IMR-90 (cell line): ENCODE results near the gene SLC39A6.

Experiments used
- CTCF ChIP-seq: conservative IDR thresholded peaks from 2 replicates; pipeline ENCODE4 v1.5.1; 2012; ENCODE audit warnings: mild to moderate bottlenecking, low read depth, low read length, improper control_type of control experiment
- POLR2A ChIP-seq: IDR thresholded peaks from 2 replicates; pipeline ENCODE4 v1.6.1; 2012; ENCODE audit warnings: mild to moderate bottlenecking, low read depth, low read length
- SMC3 ChIP-seq: fragments of 150-350 bp; IDR thresholded peaks from 2 replicates; pipeline ENCODE4 v1.6.1; 2016; ENCODE audit warnings: low read depth, mild to moderate bottlenecking, antibody characterized with exemption, low read length, moderate library complexity

DNA sequence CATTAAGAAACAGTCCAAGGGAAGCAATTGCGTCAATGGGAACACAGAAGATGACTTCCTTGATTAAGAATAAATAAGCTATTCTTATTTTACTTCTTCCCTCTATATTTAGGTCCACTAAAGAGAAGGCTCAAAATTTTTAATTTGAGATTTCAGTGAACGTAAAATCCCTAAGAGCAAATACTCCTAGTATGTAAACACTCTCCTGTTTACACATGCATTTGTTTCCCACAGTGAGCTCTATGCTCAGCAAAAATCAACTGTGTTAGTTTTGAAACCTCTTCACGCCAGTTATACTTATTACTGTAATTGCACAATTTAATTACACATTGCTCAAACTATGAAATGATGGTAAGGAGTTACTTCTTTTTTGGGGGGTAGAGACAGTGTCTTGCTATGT lies 8.8 kb downstream of the SLC39A6 start:
- TF ChIP-seq CTCF, result no peak
- TF ChIP-seq SMC3, result no peak
- TF ChIP-seq POLR2A, result no peak
